Ishikawa (cell line): Measurements from ENCODE around the gene ADGRE1.

ENCODE experiments used
- CEBPB ChIP-seq: IDR thresholded peaks from 2 replicates; pipeline ENCODE4 v1.6.1; 2012
- EGR1 ChIP-seq: IDR thresholded peaks from 2 replicates; pipeline ENCODE4 v1.6.1; 2012
- EP300 ChIP-seq: IDR thresholded peaks from 2 replicates; pipeline ENCODE4 v1.6.1; 2012; ENCODE audit warnings: borderline replicate concordance
- FOXM1 ChIP-seq: IDR thresholded peaks from 2 replicates; pipeline ENCODE4 v1.6.1; 2012; ENCODE audit warnings: low read depth, borderline replicate concordance
- NFIC ChIP-seq: IDR thresholded peaks from 2 replicates; pipeline ENCODE4 v1.6.1; 2012
- RAD21 ChIP-seq: IDR thresholded peaks from 2 replicates; pipeline ENCODE4 v1.6.1; 2012; ENCODE audit warnings: low read depth
- TAF1 ChIP-seq: IDR thresholded peaks from 2 replicates; pipeline ENCODE4 v1.6.1; 2012; ENCODE audit warnings: low read depth, mild to moderate bottlenecking
- TEAD4 ChIP-seq: IDR thresholded peaks from 2 replicates; pipeline ENCODE4 v1.6.1; 2012
- USF1 ChIP-seq: IDR thresholded peaks from 2 replicates; pipeline ENCODE4 v1.6.1; 2012
- YY1 ChIP-seq: IDR thresholded peaks from 2 replicates; pipeline ENCODE4 v1.6.1; 2012; ENCODE audit warnings: low read depth
- ZBTB7A ChIP-seq: IDR thresholded peaks from 2 replicates; pipeline ENCODE4 v1.6.1; 2012; ENCODE audit warnings: low read depth
- TF ChIP-seq, protein P1 (sequence below): IDR thresholded peaks from 2 replicates; pipeline ENCODE4 v1.6.1; 2012

DNA sequence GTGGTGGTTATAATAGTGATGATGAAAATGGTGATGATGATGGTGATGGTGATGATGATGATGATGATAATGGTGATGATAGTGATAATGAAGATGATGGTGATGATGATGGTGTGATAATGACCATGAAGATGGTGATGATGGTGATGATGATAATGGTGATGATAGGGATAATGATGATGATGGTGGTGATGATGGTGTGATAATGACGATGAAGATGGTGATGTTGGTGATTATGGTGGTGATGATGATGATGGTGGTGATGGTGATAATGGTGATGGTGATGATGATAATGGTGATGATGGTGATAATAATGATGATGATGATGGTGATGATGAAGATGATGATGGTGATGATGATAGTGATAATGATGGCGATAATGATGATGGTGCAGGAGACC lies 1.6 kb downstream of the ADGRE1 start:
- TF ChIP-seq USF1 (no peak), RAD21 (no peak), TEAD4 (no peak), TAF1 (no peak), CEBPB (no peak), EGR1 (no peak), YY1 (no peak), ZBTB7A (no peak), EP300 (no peak), FOXM1 (no peak), NFIC (no peak)
- TF ChIP-seq, protein P1, sequence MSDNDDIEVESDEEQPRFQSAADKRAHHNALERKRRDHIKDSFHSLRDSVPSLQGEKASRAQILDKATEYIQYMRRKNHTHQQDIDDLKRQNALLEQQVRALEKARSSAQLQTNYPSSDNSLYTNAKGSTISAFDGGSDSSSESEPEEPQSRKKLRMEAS: no peak
